RWPE1 (cell line): ENCODE measurements around the gene AAR2.

ENCODE experiments used
- CTCF ChIA-PET: fragments of 350-600 bp; sonication (Branson Sonifier 250); formaldehyde crosslinking; extraction: SDS; loops from one replicate; lab custom pipeline; 2021; lab: Yijun Ruan, JAX
- POLR2A ChIA-PET: fragments of 400-600 bp; formaldehyde crosslinking; extraction: SDS; loops from one replicate; lab custom pipeline; 2020; ENCODE audit warnings: antibody characterized with exemption; ENCODE audit not compliant: low non-redundant PET; lab: Yijun Ruan, JAX
- DNase-seq: peaks from one replicate; pipeline ENCODE4 v3.0.0; 2012; ENCODE audit warnings: low spot score
- H3K27ac ChIP-seq: fragments of 450-650 bp; 2 replicates; pipeline ENCODE4 v1.5.1; 2017
- CTCF ChIP-seq: fragments of 450-650 bp; conservative IDR thresholded peaks from 2 replicates; pipeline ENCODE4 v1.5.1; 2017; ENCODE audit warnings: low read depth, mild to moderate bottlenecking

The AAR2 gene

DNA sequence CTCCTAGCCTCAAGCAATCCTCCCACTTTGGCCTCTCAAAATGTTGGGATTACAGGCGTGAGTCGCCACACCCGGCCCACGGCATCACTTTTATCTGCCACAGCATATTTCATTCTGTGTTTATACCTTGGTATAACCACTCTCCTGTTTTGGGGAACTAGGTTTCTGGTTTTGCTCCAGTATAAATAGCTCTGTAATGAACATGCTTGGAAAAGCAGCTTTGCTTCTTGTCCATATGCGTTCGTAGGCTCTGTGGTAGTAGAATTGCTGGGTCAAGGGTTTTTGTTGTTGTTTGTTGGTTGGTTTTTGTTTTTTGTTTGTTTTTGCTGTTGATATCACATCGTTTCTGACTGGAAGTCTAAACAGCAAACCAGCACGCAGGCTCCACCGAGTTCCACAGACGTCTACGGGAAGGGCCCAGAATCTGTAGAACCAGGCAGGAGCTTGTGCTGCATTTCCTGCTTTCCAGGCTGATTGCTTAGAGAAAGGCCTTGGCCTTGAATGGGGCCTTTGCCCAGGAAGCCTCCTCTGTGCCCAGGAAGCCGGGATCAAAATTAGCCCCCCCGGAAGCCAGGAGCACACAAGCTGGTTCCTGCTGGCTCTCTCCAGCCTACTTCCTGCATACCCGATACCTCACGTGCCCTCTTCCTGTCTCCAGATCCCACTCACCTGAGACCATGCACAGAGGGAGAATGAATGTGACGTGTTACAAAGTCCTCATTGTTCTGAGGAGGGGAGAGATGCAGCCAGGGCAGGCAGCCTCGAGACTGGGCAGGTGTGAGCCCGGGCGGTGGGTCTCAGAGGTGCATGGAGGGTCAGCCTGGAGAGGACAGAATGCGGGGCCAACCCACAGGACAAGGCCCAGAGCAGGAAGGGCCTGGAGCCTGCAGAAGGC is 34.7 kb downstream of the AAR2 start:
- TF ChIP-seq CTCF: no peak
- ChIA-PET CTCF (interaction anchor here (0.6 to 5.5 kb wide), 4 partner anchors 25 to 388 kb away, joined by 3 to 100 read pairs (median 5); no protein-coding TSS in a partner anchor), POLR2A (no interaction called here)
- H3K27ac ChIP-seq: no peak overlapping the region
- no peak for DNase-seq

DNA sequence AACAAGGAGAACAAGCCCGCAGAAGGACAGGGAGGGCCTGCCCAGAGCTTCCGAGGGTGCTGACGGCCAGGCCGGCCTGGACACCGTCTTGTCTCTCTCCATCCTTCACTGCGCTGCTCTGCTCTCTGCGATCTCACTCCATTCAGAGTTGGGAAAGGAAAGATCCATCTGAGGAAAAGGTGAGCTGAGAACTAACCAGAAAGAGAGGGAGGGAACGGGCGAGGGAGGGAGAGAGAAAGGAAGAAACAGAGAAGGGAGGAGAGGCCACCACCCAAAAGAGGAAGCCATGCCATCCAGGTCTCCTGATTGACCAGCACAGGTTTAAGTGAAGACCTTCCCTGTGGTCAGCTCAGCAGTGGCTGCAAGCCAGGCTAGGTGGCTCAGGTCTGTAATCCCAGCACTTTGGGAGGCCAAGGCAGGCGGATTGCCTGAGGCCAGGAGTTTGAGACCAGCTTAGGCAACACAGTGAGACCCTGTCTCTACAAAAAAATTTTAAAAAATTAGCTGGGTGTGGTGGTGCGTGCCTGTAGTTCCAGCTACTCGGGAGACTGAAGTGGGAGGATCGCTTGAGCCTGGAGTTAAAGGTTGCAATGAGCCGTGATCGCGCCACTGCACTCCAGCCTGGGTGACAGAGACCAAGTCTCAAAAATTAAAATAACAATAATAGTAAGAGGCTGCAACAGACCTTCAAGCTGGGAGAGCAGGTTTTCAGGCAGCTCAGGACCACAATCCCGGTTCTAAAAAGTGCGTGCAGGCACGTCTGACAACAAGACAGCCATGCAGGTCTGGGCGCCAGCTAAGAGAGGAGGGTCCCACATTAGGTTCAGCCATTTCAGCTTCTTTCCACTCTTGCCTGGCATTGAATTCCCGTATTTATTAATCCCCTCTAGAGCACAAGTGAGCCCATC is 35.6 kb downstream of the AAR2 start:
- TF ChIP-seq CTCF: no peak
- CTCF ChIA-PET: interaction anchor here (0.6 to 5.5 kb wide), 5 partner anchors 16 to 167 kb away, joined by 3 to 100 read pairs (median 5); no protein-coding TSS in a partner anchor
- POLR2A ChIA-PET: no interaction called here
- DNase-seq: no peak
- no peak overlapping the region for H3K27ac ChIP-seq

GRCh38 chr20:36272547-36273220 is 36.4 kb downstream of the AAR2 start:
- H3K27ac ChIP-seq: no peak overlapping the region
- CTCF ChIA-PET: interaction anchor here (0.6 to 5.5 kb wide), 10 partner anchors 9 to 341 kb away, joined by 3 to 100 read pairs (median 4); no protein-coding TSS in a partner anchor
- POLR2A ChIA-PET: no interaction called here
- no peak for TF ChIP-seq CTCF
- no peak for DNase-seq

- H3K27ac ChIP-seq: no peak overlapping the region
- ChIA-PET CTCF (interaction anchor here (0.6 to 5.5 kb wide), 14 partner anchors 10 to 342 kb away, joined by 3 to 100 read pairs (median 3); no protein-coding TSS in a partner anchor), POLR2A (no interaction called here)
- peak; percentile 41 for DNase-seq
- TF ChIP-seq CTCF: peak; percentile 35; the same call in 1 of the 2 replicates
Measured at GRCh38 chr20:36273414-36274180, 37.3 kb downstream of the AAR2 start.

DNA sequence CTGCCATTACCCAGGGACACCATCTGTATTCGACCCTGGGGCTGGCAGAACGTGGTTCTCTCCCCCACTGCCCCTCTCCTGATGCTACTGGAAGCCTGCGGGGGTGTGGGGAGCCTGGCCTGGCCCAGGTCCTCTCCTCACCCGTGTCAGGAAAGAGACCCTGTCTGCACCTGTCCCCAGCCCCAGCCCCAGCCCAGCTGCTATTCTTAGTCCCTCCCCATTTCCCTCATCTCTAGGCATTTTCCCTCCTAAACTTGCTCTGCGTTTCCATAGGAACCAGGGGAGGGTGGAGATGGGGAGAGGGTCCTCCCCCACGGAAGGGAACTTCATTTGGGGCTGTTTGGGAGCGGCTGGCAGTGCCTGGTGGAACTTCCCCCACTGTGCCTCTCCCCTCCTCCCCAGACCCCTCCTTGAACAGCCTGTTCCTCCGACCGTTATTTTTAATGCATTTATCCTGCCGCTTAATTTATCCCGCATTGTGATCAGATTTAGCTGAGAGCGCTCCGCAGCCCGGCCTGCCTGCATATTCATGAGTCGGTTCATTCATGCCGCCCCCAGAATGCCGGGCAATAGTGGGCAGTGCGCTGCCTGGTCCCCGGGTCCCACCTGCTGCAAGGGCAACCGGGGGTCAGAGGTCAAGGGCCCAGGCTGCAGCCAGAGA is 38.0 kb downstream of the AAR2 start:
- POLR2A ChIA-PET: no interaction called here
- no peak for DNase-seq
- no peak for TF ChIP-seq CTCF
- no peak overlapping the region for H3K27ac ChIP-seq
- CTCF ChIA-PET: interaction anchor here (0.6 to 5.5 kb wide), 7 partner anchors 10 to 188 kb away, joined by 3 to 100 read pairs (median 4); no protein-coding TSS in a partner anchor
